ENCODE measurements around the gene EMILIN1.

Gene EMILIN1

DNA sequence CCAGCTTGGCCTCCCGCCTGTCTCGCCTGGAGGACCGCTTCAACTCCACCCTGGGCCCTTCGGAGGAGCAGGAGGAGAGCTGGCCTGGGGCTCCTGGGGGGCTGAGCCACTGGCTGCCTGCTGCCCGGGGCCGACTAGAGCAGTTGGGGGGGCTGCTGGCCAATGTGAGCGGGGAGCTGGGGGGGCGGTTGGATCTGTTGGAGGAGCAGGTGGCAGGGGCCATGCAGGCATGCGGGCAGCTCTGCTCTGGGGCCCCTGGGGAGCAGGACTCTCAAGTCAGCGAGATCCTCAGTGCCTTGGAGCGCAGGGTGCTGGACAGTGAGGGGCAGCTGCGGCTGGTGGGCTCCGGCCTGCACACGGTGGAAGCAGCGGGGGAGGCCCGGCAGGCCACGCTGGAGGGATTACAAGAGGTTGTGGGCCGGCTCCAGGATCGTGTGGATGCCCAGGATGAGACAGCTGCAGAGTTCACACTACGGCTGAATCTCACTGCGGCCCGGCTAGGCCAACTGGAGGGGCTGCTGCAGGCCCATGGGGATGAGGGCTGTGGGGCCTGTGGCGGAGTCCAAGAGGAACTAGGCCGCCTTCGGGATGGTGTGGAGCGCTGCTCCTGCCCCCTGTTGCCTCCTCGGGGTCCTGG, 4.5 kb downstream of the EMILIN1 start:
- H3K27me3 Mint-ChIP-seq, result no peaks in the 10 kb centered on the region
- H3K36me3 Mint-ChIP-seq (ENCODE audit: low read depth), result no peaks in the 10 kb centered on the region
- no peak overlapping the region for H3K27ac Mint-ChIP-seq
- no peaks in the 10 kb centered on the region for H3K9me3 Mint-ChIP-seq
- no peak overlapping the region for H3K4me3 Mint-ChIP-seq
- peaks cover 41% of the 10 kb centered on the region for H3K4me1 Mint-ChIP-seq (ENCODE audit: low read depth)

DNA sequence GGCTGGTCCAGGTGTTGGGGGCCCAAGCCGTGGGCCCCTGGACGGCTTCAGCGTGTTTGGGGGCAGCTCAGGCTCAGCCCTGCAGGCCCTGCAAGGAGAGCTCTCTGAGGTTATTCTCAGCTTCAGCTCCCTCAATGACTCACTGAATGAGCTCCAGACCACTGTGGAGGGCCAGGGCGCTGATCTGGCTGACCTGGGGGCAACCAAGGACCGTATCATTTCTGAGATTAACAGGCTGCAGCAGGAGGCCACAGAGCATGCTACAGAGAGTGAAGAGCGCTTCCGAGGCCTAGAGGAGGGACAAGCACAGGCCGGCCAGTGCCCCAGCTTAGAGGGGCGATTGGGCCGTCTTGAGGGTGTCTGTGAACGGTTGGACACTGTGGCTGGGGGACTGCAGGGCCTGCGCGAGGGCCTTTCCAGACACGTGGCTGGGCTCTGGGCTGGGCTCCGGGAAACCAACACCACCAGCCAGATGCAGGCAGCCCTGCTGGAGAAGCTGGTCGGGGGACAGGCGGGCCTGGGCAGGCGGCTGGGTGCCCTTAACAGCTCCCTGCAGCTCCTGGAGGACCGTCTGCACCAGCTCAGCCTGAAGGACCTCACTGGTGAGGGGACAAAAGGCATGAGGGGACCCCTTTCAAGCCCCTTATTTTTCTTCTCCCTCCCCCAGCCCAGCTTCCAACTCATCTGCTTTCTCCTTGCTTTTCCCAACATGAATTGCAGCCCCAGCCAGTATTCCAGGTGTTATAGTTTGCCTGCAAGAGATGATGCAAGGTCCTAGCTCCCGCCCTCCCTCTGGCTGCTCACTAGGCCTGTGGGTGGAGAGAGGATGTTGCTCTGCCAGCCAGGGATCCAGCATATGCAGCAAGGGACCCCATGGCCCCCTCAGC, 5.2 kb downstream of the EMILIN1 start:
- no peak overlapping the region for H3K4me3 Mint-ChIP-seq
- peaks cover 39% of the 10 kb centered on the region for H3K4me1 Mint-ChIP-seq (ENCODE audit: low read depth)

DNA sequence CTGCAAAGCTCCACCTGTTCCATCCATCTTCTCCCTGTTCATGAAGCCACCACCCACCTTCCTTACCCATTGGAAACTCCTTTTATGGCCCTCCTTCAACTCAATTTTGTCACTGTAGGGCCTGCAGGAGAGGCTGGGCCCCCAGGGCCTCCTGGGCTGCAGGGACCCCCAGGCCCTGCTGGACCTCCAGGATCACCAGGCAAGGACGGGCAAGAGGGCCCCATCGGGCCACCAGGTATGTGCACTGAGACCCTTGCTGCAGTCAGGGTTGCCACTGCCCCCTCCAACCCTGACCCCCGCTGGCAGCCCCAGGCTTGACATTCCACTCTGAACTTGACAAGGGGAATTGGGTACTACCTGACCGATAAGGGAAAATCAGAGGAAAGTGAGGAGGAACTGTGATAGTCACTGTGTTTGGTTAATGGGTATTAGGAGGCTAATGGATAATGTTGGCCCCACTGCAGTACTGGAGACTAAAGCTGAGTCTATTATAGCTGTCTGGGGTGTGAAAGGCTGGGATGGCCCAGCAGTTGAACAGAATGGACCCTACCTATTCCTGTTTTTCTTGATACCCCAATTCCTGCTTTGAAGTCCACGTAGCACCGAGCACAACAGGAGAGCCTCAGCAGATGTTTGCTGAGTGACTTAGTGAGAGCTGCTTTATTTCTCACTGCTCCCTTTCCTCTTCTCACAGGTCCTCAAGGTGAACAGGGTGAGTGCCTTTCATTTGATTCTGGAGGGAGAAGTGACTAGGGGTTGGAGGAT, 6.1 kb downstream of the EMILIN1 start:
- Mint-ChIP-seq H3K27me3 (no peaks in the 10 kb centered on the region), H3K9me3 (no peaks in the 10 kb centered on the region), H3K4me3 (no peak overlapping the region), H3K27ac (no peak overlapping the region), H3K36me3 (ENCODE audit: low read depth) (no peaks in the 10 kb centered on the region), H3K4me1 (ENCODE audit: low read depth) (peaks cover 39% of the 10 kb centered on the region)

More for the DNA sequence above, 5.2 kb downstream of the EMILIN1 start:
- no peaks in the 10 kb centered on the region for H3K27me3 Mint-ChIP-seq
- H3K27ac Mint-ChIP-seq, result no peak overlapping the region
- no peaks in the 10 kb centered on the region for H3K9me3 Mint-ChIP-seq
- H3K36me3 Mint-ChIP-seq (ENCODE audit: low read depth), result no peaks in the 10 kb centered on the region

DNA sequence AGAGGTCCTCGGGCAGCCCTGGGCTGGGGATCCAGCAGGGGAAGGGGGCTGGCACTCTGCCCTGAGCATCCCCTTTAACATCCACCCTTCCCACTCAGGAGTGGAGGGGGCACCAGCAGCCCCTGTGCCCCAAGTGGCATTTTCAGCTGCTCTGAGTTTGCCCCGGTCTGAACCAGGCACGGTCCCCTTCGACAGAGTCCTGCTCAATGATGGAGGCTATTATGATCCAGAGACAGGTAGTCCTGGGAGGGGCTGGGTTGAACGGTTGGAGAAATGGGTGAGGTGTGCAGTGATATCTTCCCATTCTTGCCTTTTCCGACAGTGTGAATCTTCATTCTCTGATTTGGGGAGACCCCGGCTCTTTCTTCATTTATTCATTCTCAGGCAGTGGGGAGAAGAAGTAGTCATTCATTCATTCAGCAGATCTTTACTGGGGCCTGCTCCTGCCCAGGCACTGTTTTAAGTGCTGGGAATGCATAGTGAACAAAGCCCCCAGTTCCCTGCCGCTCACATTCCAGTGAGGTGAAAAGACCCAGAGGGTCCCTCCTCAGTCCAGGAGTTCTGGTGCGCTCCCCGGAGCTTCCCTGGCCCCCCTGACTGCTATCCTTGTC, 6.8 kb downstream of the EMILIN1 start:
- peak overlapping the region; percentile 83 for H3K4me3 Mint-ChIP-seq
- H3K36me3 Mint-ChIP-seq (ENCODE audit: low read depth), result no peaks in the 10 kb centered on the region
- H3K27me3 Mint-ChIP-seq, result no peaks in the 10 kb centered on the region
- peak overlapping the region; percentile 4 for H3K27ac Mint-ChIP-seq
- no peaks in the 10 kb centered on the region for H3K9me3 Mint-ChIP-seq
- H3K4me1 Mint-ChIP-seq (ENCODE audit: low read depth), result peaks cover 37% of the 10 kb centered on the region

DNA sequence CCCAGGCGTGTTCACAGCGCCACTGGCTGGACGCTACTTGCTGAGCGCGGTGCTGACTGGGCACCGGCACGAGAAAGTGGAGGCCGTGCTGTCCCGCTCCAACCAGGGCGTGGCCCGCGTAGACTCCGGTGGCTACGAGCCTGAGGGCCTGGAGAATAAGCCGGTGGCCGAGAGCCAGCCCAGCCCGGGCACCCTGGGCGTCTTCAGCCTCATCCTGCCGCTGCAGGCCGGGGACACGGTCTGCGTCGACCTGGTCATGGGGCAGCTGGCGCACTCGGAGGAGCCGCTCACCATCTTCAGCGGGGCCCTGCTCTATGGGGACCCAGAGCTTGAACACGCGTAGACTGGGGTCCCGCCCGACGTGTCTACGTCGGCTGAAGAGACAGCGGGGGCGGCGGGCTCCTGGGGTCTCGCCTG, 7.3 kb downstream of the EMILIN1 start:
- H3K36me3 Mint-ChIP-seq (ENCODE audit: low read depth), result no peaks in the 10 kb centered on the region
- peak overlapping the region; percentile 4 for H3K27ac Mint-ChIP-seq
- H3K9me3 Mint-ChIP-seq, result no peaks in the 10 kb centered on the region
- H3K4me1 Mint-ChIP-seq (ENCODE audit: low read depth), result peaks cover 33% of the 10 kb centered on the region
- no peaks in the 10 kb centered on the region for H3K27me3 Mint-ChIP-seq
- peak overlapping the region; percentile 83 for H3K4me3 Mint-ChIP-seq

DNA sequence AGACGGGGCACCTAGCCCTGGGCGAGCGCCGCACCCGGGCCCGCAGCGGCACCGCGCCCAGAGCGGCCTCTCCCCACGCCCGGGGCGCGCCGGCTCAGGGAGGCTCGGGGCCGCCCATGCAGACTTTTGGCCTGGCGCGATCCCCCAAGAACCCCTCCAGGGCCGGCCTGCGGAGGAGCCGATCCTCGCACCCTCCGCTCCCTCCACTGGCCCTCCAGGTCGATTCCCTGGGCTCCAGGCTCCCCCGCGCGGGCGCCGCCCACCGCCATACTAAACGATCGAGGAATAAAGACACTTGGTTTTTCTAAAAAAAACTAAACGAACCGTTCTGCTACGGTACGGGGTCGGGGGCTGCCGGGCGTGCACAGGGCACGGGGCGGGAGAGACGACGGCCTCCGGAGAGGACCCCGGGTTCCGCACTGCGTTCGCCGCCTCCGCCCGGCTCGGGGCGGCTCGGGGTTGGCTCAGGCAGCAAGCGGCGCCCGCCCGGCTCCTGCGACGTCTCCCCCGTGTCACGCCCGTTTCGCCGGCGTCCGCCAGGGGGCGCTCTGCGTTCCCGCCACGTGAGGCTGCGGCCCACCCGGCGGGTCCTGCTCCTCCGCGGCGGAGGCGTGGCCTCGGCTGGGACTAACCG, 7.8 kb downstream of the EMILIN1 start:
- Mint-ChIP-seq H3K4me3 (peak overlapping the region; percentile 83), H3K9me3 (no peaks in the 10 kb centered on the region), H3K4me1 (ENCODE audit: low read depth) (peaks cover 27% of the 10 kb centered on the region), H3K27ac (peak overlapping the region; percentile 82), H3K27me3 (no peaks in the 10 kb centered on the region), H3K36me3 (ENCODE audit: low read depth) (no peaks in the 10 kb centered on the region)

DNA sequence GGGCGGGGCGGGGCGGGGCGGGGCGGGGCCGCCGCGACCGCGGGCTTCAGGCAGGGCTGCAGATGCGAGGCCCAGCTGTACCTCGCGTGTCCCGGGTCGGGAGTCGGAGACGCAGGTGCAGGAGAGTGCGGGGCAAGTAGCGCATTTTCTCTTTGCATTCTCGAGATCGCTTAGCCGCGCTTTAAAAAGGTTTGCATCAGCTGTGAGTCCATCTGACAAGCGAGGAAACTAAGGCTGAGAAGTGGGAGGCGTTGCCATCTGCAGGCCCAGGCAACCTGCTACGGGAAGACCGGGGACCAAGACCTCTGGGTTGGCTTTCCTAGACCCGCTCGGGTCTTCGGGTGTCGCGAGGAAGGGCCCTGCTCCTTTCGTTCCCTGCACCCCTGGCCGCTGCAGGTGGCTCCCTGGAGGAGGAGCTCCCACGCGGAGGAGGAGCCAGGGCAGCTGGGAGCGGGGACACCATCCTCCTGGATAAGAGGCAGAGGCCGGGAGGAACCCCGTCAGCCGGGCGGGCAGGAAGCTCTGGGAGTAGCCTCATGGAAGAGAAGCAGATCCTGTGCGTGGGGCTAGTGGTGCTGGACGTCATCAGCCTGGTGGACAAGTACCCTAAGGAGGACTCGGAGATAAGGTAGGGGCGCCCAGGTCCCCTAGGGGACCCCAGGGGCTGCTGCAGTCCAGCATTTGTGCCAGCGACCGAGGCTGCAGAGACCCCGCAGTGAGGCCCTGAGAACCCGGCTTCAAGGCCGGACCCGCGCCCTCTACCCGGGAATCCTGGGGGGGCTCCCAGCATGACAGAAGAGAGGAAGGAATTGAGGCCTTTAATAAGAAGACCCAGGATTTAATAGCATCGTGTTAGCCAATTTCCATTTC, 8.5 kb downstream of the EMILIN1 start, which contains the start of gene KHK:
Gene KHK, plus strand, starts transcription at position 49 of the 870 bp plus-strand sequence. Its CDS starts 488 bp downstream, at position 537.
- no peaks in the 10 kb centered on the region for H3K27me3 Mint-ChIP-seq
- no peaks in the 10 kb centered on the region for H3K36me3 Mint-ChIP-seq (ENCODE audit: low read depth)
- H3K9me3 Mint-ChIP-seq, result no peaks in the 10 kb centered on the region
- H3K4me1 Mint-ChIP-seq (ENCODE audit: low read depth), result peaks cover 20% of the 10 kb centered on the region
- H3K27ac Mint-ChIP-seq, result peak within 1 kb of the TSS; percentile 82
- peak within 1 kb of the TSS; percentile 85 for H3K4me3 Mint-ChIP-seq

DNA sequence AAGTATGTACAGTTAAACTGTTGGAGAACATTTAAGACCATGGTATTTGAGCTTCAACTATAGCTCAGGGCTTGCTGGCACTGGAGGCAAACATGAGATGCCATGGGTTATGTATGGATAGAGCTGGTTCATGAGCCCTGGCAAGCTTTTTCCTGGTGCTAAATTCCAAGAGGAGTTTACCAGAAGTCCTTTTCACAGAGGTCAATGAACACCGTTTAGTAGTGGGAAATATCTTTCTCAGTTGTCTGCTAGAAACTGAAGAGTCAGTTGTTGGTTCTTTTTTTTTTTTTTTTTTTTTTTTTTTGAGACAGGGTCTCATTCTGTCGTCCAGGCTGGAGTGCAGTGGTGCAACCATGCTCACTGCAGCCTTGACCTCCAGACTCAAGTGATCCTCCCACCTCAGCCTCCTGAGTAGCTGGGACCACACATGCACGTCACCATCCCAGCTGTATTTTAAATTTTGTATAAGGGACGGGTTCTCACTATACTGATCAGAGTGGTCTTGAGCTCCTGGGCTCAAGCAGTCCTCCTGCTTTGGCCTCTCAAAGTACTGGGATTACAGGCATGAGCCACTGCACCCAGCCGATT, 9.5 kb downstream of the EMILIN1 start:
- H3K4me3 Mint-ChIP-seq, result peak overlapping the region; percentile 85
- no peaks in the 10 kb centered on the region for H3K27me3 Mint-ChIP-seq
- peaks cover 20% of the 10 kb centered on the region for H3K4me1 Mint-ChIP-seq (ENCODE audit: low read depth)
- H3K27ac Mint-ChIP-seq, result no peak overlapping the region
- H3K36me3 Mint-ChIP-seq (ENCODE audit: low read depth), result no peaks in the 10 kb centered on the region
- no peaks in the 10 kb centered on the region for H3K9me3 Mint-ChIP-seq

DNA sequence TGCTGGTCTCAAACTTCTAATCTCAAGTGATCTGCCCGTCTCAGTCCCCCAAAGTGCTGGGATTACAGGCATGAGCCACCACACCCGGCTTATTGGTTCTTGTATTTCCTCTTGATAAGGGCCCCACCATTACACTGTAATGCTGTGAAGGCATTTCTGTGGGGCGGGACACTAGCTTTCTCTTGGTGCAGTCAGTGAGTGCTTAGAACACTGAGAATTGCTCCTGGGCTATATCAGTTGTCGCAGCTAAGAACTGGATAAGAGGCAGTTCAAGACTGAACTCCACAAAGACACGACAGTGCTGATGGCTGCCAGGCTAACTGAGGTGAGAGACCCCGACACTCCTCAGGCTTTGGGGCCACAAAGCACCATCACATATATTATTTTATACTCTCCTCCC, 10.2 kb downstream of the EMILIN1 start:
- peaks cover 20% of the 10 kb centered on the region for H3K4me1 Mint-ChIP-seq (ENCODE audit: low read depth)
- no peaks in the 10 kb centered on the region for H3K36me3 Mint-ChIP-seq (ENCODE audit: low read depth)
- H3K27ac Mint-ChIP-seq, result no peak overlapping the region

DNA sequence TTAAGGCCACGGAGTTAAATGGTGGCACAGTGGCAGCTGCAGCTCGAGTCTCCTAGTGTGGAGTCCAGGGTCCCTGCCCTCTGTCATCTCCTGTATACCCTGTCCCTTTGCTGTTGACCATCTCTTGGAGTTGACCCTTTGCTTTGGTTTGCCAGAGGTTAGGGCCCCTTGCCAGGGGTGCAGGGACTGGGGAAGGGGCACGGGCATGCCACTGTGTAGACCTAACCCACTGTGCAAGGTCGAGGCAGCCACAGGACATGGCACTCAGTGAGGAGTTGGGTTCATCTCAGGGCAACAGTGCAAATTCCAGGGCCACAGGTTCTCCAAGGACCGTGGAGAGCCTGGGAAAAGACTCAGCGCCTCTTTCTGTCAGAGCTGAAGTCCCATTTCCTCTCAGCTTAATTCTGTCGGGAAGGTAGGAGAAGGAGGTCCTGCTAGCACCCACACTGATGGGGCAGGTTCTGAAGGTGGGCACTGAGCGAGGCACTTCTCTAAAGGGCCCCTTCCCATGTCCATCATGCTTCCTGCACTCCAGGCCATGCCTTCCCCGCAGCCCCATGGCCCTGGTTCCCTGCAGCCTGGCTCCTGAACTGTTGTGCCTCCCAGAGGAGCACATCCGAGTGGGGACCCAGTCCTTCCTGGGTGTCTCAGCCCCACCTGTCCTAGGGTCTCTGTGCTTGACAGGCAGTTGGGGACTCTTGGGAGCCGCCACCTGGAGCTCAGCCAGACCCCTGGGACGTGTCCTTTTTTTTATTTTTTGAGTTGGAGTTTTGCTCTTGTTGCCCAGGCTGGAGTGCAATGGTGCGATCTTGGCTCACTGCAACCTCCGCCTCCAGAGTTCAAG, 10.9 kb downstream of the EMILIN1 start:
- Mint-ChIP-seq H3K4me1 (ENCODE audit: low read depth) (peaks cover 20% of the 10 kb centered on the region), H3K27me3 (no peaks in the 10 kb centered on the region), H3K36me3 (ENCODE audit: low read depth) (no peaks in the 10 kb centered on the region), H3K4me3 (no peak overlapping the region), H3K27ac (no peak overlapping the region), H3K9me3 (no peaks in the 10 kb centered on the region)

More for the DNA sequence above, 10.2 kb downstream of the EMILIN1 start:
- H3K4me3 Mint-ChIP-seq, result no peak overlapping the region
- H3K27me3 Mint-ChIP-seq, result no peaks in the 10 kb centered on the region
- H3K9me3 Mint-ChIP-seq, result no peaks in the 10 kb centered on the region

DNA sequence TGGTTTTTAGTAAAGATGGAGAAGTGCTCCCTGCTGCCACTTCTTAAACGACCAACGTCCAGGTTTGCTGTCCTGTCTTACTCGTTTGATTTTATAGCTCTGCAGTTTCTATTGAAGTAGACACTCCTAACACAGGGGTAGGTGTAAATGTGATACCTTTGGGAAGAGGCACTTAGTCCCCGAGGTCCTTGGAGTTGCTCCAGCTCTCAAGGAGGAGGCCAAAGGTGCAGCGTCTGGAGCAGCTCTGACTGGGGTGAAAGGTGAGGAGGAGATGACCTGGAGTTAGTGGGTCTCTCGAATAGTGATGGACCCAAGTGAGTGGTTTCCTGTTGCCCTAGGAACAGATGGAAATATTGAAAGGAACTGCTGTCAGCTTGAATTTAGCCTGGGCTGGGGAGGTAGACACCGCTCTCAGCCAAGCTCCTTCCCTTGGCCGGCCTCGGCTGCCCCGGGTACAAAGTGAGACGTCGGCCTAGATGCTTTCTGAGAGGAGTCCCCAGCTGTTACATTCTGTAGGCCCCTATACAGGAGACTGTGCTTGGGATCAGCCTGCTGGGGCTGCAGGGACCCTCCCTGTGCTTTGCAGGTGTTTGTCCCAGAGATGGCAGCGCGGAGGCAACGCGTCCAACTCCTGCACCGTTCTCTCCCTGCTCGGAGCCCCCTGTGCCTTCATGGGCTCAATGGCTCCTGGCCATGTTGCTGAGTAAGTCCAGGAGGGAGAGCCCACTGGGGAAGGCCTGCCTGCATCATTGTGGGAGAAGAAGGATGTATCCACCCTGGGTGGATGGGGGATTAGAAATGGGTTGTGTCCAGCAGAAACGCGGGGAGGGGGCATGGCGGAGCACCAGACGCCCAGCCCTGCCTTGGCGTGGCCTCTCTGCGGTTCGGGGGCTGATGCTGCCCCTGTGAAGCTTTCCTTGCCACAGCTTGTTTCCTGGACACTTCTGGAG, 13.6 kb downstream of the EMILIN1 start:
- H3K9me3 Mint-ChIP-seq, result no peaks in the 10 kb centered on the region
- peaks cover 19% of the 10 kb centered on the region for H3K4me1 Mint-ChIP-seq (ENCODE audit: low read depth)
- H3K4me3 Mint-ChIP-seq, result no peak overlapping the region
- H3K36me3 Mint-ChIP-seq (ENCODE audit: low read depth), result no peaks in the 10 kb centered on the region
- no peak overlapping the region for H3K27ac Mint-ChIP-seq
- H3K27me3 Mint-ChIP-seq, result no peaks in the 10 kb centered on the region

Data from stimulated activated naive CD8-positive, alpha-beta T cell treated with anti-CD3 and anti-CD28 coated beads, Interleukin-15, Interleukin-2, amounts not matched to agents 100 ng/mL and 50 ng/mL, for 24 hours (primary cell).